ENCODE results near the gene RAI14.

RAI14 gene

GRCh38 chr5:34738381-34738780, 82.3 kb downstream of the RAI14 start:
- peak overlapping the region; percentile 17 for H3K18ac ChIP-seq (ENCODE audit: low read length)
- no peak overlapping the region for H3K23ac ChIP-seq (ENCODE audit: low read length)
- H2BK5ac ChIP-seq (ENCODE audit: low read depth, low read length, poor library complexity): no peak overlapping the region
- H3K9ac ChIP-seq (ENCODE audit: low read length): no peak overlapping the region
- H4K12ac ChIP-seq (ENCODE audit: low read depth, low read length): no peak overlapping the region
- H3K27me3 ChIP-seq (ENCODE audit: insufficient read depth, low read length): no peaks in the 10 kb centered on the region
- H3K4me3 ChIP-seq (ENCODE audit: low read depth, low read length): no peak overlapping the region
- no peak overlapping the region for H2BK120ac ChIP-seq (ENCODE audit: insufficient read depth, low read length, poor library complexity)
- H3K4me2 ChIP-seq (ENCODE audit: low read length): no peak overlapping the region
- H2AFZ ChIP-seq (ENCODE audit: insufficient read depth, low read length, poor library complexity): no peak overlapping the region
- no peak overlapping the region for H3K27ac ChIP-seq (ENCODE audit: low read depth, low read length)
- peaks cover 4 to 23% of the 10 kb centered on the region in 2 experiments for H3K4me1 ChIP-seq (ENCODE audit: control insufficient read depth in 1 of 2, insufficient read depth in 2 of 2, low read length in 2 of 2)
- H4K91ac ChIP-seq (ENCODE audit: low read depth, low read length): no peak overlapping the region
- WGBS (ENCODE audit: extremely low coverage, insufficient coverage, insufficient read length): no CpG with 5 or more reads among the region's 1 CpG
- H3K79me1 ChIP-seq (ENCODE audit: low read length): peaks cover 5% of the 10 kb centered on the region
- no peak overlapping the region for H4K8ac ChIP-seq (ENCODE audit: low read depth, low read length)
- no peaks in the 10 kb centered on the region for H3K9me3 ChIP-seq (ENCODE audit: insufficient read depth, low read depth, low read length)
- peaks cover 5% of the 10 kb centered on the region for H3K79me2 ChIP-seq (ENCODE audit: control insufficient read depth, insufficient read depth, low read length, poor library complexity)
- peaks cover 3 to 9% of the 10 kb centered on the region in 2 experiments for H3K36me3 ChIP-seq (ENCODE audit: control insufficient read depth in 1 of 2, insufficient read depth in 2 of 2, low read length in 2 of 2)
- H3K4ac ChIP-seq (ENCODE audit: low read depth, low read length): peak overlapping the region; percentile 2
- no peak overlapping the region for H2AK5ac ChIP-seq (ENCODE audit: low read length)
- no peak overlapping the region for H3K14ac ChIP-seq (ENCODE audit: low read length)
- DNase-seq: no peak
- peak overlapping the region; percentile 37 for H2BK12ac ChIP-seq (ENCODE audit: low read length)

- Histone ChIP-seq H2AK5ac (ENCODE audit: low read length) (no peak overlapping the region), H4K91ac (ENCODE audit: low read depth, low read length) (no peak overlapping the region), H3K27ac (ENCODE audit: low read depth, low read length) (no peak overlapping the region), H3K79me2 (ENCODE audit: control insufficient read depth, insufficient read depth, low read length, poor library complexity) (peaks cover 5% of the 10 kb centered on the region), H3K23ac (ENCODE audit: low read length) (no peak overlapping the region), H3K4me1 (ENCODE audit: control insufficient read depth in 1 of 2, insufficient read depth in 2 of 2, low read length in 2 of 2) (peaks cover 10 to 27% of the 10 kb centered on the region in 2 experiments), H2AFZ (ENCODE audit: insufficient read depth, low read length, poor library complexity) (no peak overlapping the region), H3K4me2 (ENCODE audit: low read length) (no peak overlapping the region), H3K27me3 (ENCODE audit: insufficient read depth, low read length) (no peaks in the 10 kb centered on the region), H3K79me1 (ENCODE audit: low read length) (peaks cover 17% of the 10 kb centered on the region), H4K12ac (ENCODE audit: low read depth, low read length) (no peak overlapping the region), H3K9ac (ENCODE audit: low read length) (no peak overlapping the region), H4K8ac (ENCODE audit: low read depth, low read length) (no peak overlapping the region), H2BK5ac (ENCODE audit: low read depth, low read length, poor library complexity) (no peak overlapping the region), H2BK120ac (ENCODE audit: insufficient read depth, low read length, poor library complexity) (no peak overlapping the region), H3K14ac (ENCODE audit: low read length) (no peak overlapping the region), H3K4me3 (ENCODE audit: low read depth, low read length) (no peak overlapping the region), H3K4ac (ENCODE audit: low read depth, low read length) (no peak overlapping the region), H3K9me3 (ENCODE audit: insufficient read depth, low read depth, low read length) (no peaks in the 10 kb centered on the region), H2BK12ac (ENCODE audit: low read length) (peak overlapping the region; percentile 76), H3K36me3 (ENCODE audit: control insufficient read depth in 1 of 2, insufficient read depth in 2 of 2, low read length in 2 of 2) (peaks cover 0 to 3% of the 10 kb centered on the region in 2 experiments), H3K18ac (ENCODE audit: low read length) (no peak overlapping the region)
- no CpG with 5 or more reads among the region's 3 CpGs for WGBS (ENCODE audit: extremely low coverage, insufficient coverage, insufficient read length)
- DNase-seq: no peak
Measured at GRCh38 chr5:34740389-34740806, 84.3 kb downstream of the RAI14 start.

- H3K27me3 ChIP-seq (ENCODE audit: insufficient read depth, low read length): no peaks in the 10 kb centered on the region
- no peak overlapping the region for H4K8ac ChIP-seq (ENCODE audit: low read depth, low read length)
- no peak overlapping the region for H2AK5ac ChIP-seq (ENCODE audit: low read length)
- H3K4me1 ChIP-seq (ENCODE audit: control insufficient read depth in 1 of 2, insufficient read depth in 2 of 2, low read length in 2 of 2): peaks cover 6 to 20% of the 10 kb centered on the region in 2 experiments
- no peak overlapping the region for H3K9ac ChIP-seq (ENCODE audit: low read length)
- no peak for DNase-seq
- no peak overlapping the region for H3K4me3 ChIP-seq (ENCODE audit: low read depth, low read length)
- WGBS (ENCODE audit: extremely low coverage, insufficient coverage, insufficient read length): no CpG with 5 or more reads among the region's 11 CpGs
- H3K27ac ChIP-seq (ENCODE audit: low read depth, low read length): no peak overlapping the region
- H4K12ac ChIP-seq (ENCODE audit: low read depth, low read length): no peak overlapping the region
- H3K79me2 ChIP-seq (ENCODE audit: control insufficient read depth, insufficient read depth, low read length, poor library complexity): peaks cover 5% of the 10 kb centered on the region
- no peak overlapping the region for H3K4me2 ChIP-seq (ENCODE audit: low read length)
- no peak overlapping the region for H2BK12ac ChIP-seq (ENCODE audit: low read length)
- H2BK120ac ChIP-seq (ENCODE audit: insufficient read depth, low read length, poor library complexity): no peak overlapping the region
- H2BK5ac ChIP-seq (ENCODE audit: low read depth, low read length, poor library complexity): no peak overlapping the region
- H2AFZ ChIP-seq (ENCODE audit: insufficient read depth, low read length, poor library complexity): no peak overlapping the region
- no peaks in the 10 kb centered on the region for H3K9me3 ChIP-seq (ENCODE audit: insufficient read depth, low read depth, low read length)
- no peak overlapping the region for H3K23ac ChIP-seq (ENCODE audit: low read length)
- H4K91ac ChIP-seq (ENCODE audit: low read depth, low read length): peak overlapping the region; percentile 15
- peaks cover 18% of the 10 kb centered on the region for H3K79me1 ChIP-seq (ENCODE audit: low read length)
- H3K36me3 ChIP-seq (ENCODE audit: control insufficient read depth in 1 of 2, insufficient read depth in 2 of 2, low read length in 2 of 2): peaks cover 0 to 3% of the 10 kb centered on the region in 2 experiments
- H3K18ac ChIP-seq (ENCODE audit: low read length): peak overlapping the region; percentile 6
- peak overlapping the region; percentile 31 for H3K14ac ChIP-seq (ENCODE audit: low read length)
- H3K4ac ChIP-seq (ENCODE audit: low read depth, low read length): peak overlapping the region; percentile 3
Measured at GRCh38 chr5:34742061-34742460, 85.9 kb downstream of the RAI14 start.

DNA sequence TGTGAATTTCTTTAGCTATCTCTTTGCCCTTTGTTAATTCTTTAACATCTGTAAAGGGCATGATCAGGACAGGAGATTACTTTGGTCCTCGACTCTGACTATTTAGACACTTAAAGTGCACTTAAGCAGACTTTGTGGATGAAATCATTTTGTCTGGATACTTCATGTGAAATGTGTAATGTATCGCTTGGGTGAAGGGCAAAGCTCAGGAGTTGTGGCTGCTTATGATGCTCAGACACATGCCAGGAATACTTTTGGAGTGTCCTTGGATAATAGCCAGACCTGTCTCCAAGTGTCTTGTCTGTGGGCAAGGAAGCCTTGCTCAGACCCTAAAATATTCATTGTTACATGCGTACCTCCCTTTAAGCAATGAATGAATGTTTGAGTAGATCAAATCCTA, 87.8 kb downstream of the RAI14 start:
- Histone ChIP-seq H3K4me2 (ENCODE audit: low read length) (no peak overlapping the region), H2BK120ac (ENCODE audit: insufficient read depth, low read length, poor library complexity) (peak overlapping the region; percentile 70), H3K23ac (ENCODE audit: low read length) (no peak overlapping the region), H4K91ac (ENCODE audit: low read depth, low read length) (no peak overlapping the region), H3K4me3 (ENCODE audit: low read depth, low read length) (no peak overlapping the region), H3K9ac (ENCODE audit: low read length) (no peak overlapping the region), H2BK12ac (ENCODE audit: low read length) (no peak overlapping the region), H4K12ac (ENCODE audit: low read depth, low read length) (no peak overlapping the region), H4K8ac (ENCODE audit: low read depth, low read length) (no peak overlapping the region), H3K79me2 (ENCODE audit: control insufficient read depth, insufficient read depth, low read length, poor library complexity) (peaks cover 5% of the 10 kb centered on the region), H3K79me1 (ENCODE audit: low read length) (peaks cover 18% of the 10 kb centered on the region), H3K18ac (ENCODE audit: low read length) (no peak overlapping the region), H3K4ac (ENCODE audit: low read depth, low read length) (no peak overlapping the region), H3K36me3 (ENCODE audit: control insufficient read depth in 1 of 2, insufficient read depth in 2 of 2, low read length in 2 of 2) (no peaks in the 10 kb centered on the region), H2AK5ac (ENCODE audit: low read length) (no peak overlapping the region), H3K9me3 (ENCODE audit: insufficient read depth, low read depth, low read length) (no peaks in the 10 kb centered on the region), H3K4me1 (ENCODE audit: control insufficient read depth in 1 of 2, insufficient read depth in 2 of 2, low read length in 2 of 2) (peaks cover 6 to 18% of the 10 kb centered on the region in 2 experiments), H3K14ac (ENCODE audit: low read length) (no peak overlapping the region), H3K27me3 (ENCODE audit: insufficient read depth, low read length) (no peaks in the 10 kb centered on the region), H3K27ac (ENCODE audit: low read depth, low read length) (peak overlapping the region; percentile 92), H2BK5ac (ENCODE audit: low read depth, low read length, poor library complexity) (no peak overlapping the region), H2AFZ (ENCODE audit: insufficient read depth, low read length, poor library complexity) (no peak overlapping the region)
- no CpG with 5 or more reads among the region's 3 CpGs for WGBS (ENCODE audit: extremely low coverage, insufficient coverage, insufficient read length)
- peak; percentile 74 to 82 for DNase-seq

All from trophoblast cell (in vitro differentiated cells and primary cell).